22Rv1 (cell line): ENCODE measurements around the gene COX14.
"Not testable (repeated sequence)": the region's sequence is repeated elsewhere in the genome, so short reads cannot be mapped to it uniquely, and the experiment has no call there.

Experiments used
- H3K27ac ChIP-seq: fragments of 450-650 bp; 2 replicates; pipeline ENCODE4 v1.5.1; 2017
- CTCF ChIP-seq: fragments of 450-650 bp; IDR thresholded peaks from 2 replicates; pipeline ENCODE4 v1.5.1; 2017; ENCODE audit warnings: mild to moderate bottlenecking
- ZFX ChIP-seq: fragments of 450-650 bp; IDR thresholded peaks from 2 replicates; pipeline ENCODE4 v1.6.1; 2017; ENCODE audit warnings: antibody characterized with exemption, borderline replicate concordance

Gene COX14

GRCh38 chr12:50145439-50145838, 33.4 kb downstream of the COX14 start:
- no peak overlapping the region for H3K27ac ChIP-seq
- no peak for TF ChIP-seq CTCF
- TF ChIP-seq ZFX: no peak

- no peak overlapping the region for H3K27ac ChIP-seq
- TF ChIP-seq CTCF: no peak
- no peak for TF ChIP-seq ZFX
These were observed 35.2 kb downstream of the COX14 start for GRCh38 chr12:50147281-50147680.

- not testable (repeated sequence) for H3K27ac ChIP-seq
These were observed 36.0 kb downstream of the COX14 start for GRCh38 chr12:50148011-50148410.

GRCh38 chr12:50149311-50149710, 37.3 kb downstream of the COX14 start:
- H3K27ac ChIP-seq: no peak overlapping the region
- no peak for TF ChIP-seq CTCF
- no peak for TF ChIP-seq ZFX

GRCh38 chr12:50151047-50151687, 39.1 kb downstream of the COX14 start:
- H3K27ac ChIP-seq: no peak overlapping the region
- TF ChIP-seq CTCF (no peak), ZFX (no peak)

- not testable (repeated sequence) for H3K27ac ChIP-seq
These were observed 42.9 kb downstream of the COX14 start for GRCh38 chr12:50154947-50155346.

GRCh38 chr12:50156641-50157040, 44.6 kb downstream of the COX14 start:
- no peak for TF ChIP-seq CTCF
- TF ChIP-seq ZFX: no peak
- H3K27ac ChIP-seq: no peak overlapping the region

- H3K27ac ChIP-seq: no peak overlapping the region
- TF ChIP-seq ZFX (no peak), CTCF (no peak)
These were observed 45.2 kb downstream of the COX14 start for GRCh38 chr12:50157259-50157658.
